ENCODE data around the gene TRIM41. TPM values are rescaled to one million over a fixed set of nuclear protein-coding genes. Genes with fewer than 3 reads are reported as not detected.
A peak's percentile ranks its signal among the peaks of the same experiment; 100 is the strongest.
"Not testable (repeated sequence)": the region's sequence is repeated elsewhere in the genome, so short reads cannot be mapped to it uniquely, and the experiment has no call there.

Gene TRIM41
- 10 to 100 TPM; 14.1 to 16.0 (median 15.1) TPM for total RNA-seq

DNA sequence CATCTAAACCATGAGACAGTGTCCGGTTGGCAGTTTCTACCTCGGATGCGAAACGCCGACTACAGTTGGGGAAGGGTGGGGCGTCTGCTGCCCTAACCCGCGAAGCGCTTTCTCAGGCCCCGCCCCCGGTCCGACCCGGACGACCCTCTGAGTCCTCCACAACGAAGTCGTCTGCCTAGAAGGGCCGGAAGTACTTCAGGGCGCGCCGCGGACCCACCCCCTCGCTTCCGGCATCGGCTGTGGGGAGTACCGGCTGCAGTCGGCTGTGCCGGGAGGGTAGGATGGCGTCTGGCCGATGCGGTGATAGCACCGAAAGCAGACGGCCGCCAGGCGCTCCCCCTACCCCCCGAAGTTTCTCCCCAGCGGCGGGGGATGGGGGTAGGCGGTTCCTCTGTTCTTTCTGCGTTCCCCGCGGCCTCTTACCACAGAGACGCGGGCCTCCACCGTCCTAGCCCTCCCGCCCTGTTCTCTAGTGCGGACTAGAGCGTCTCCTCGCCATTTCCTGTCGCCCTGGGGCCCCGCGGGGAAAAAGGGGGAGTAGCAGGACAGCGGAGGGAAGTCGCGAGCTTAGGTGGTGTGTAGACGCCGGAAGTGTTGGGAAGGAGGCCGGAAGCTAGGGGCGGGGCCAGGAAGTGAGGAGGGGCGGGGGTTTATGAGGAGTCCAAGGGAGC lies at the start of gene TRIM41:
TSS of gene TRIM41 (plus strand) at position 224 of the 671 bp plus-strand sequence. CDS start 719 bp downstream, outside the sequence.
- peak; percentile 97 for DNase-seq (ENCODE audit: low spot score in 2 of 2)
- H3K4me3 ChIP-seq = peak within 1 kb of the TSS; percentile 66 to 85 (median 74)
- no peaks in the 10 kb centered on the region for H3K9me3 ChIP-seq
- no peaks in the 10 kb centered on the region for H3K36me3 ChIP-seq
- TF ChIP-seq POLR2AphosphoS5 (IDR thresholded peaks at IDR 0.05) (peak; percentile 96 to 97 (median 97)), CTCF (IDR thresholded peaks at IDR 0.05) (peak in 1 of 3 donors; percentile 14), POLR2A (IDR thresholded peaks at IDR 0.05) (peak; percentile 95)
- H3K4me1 ChIP-seq = no peaks in the 10 kb centered on the region
- intact Hi-C loops (cut with DNase I; ENCODE audit: low total_unique reads) = loop anchor here (2.0 kb wide), 1 partner anchor 20 kb away; the partner anchor contains the start of gene RACK1
- peak within 1 kb of the TSS; percentile 93 to 94 for H3K27ac ChIP-seq
- no peaks in the 10 kb centered on the region for H3K27me3 ChIP-seq

DNA sequence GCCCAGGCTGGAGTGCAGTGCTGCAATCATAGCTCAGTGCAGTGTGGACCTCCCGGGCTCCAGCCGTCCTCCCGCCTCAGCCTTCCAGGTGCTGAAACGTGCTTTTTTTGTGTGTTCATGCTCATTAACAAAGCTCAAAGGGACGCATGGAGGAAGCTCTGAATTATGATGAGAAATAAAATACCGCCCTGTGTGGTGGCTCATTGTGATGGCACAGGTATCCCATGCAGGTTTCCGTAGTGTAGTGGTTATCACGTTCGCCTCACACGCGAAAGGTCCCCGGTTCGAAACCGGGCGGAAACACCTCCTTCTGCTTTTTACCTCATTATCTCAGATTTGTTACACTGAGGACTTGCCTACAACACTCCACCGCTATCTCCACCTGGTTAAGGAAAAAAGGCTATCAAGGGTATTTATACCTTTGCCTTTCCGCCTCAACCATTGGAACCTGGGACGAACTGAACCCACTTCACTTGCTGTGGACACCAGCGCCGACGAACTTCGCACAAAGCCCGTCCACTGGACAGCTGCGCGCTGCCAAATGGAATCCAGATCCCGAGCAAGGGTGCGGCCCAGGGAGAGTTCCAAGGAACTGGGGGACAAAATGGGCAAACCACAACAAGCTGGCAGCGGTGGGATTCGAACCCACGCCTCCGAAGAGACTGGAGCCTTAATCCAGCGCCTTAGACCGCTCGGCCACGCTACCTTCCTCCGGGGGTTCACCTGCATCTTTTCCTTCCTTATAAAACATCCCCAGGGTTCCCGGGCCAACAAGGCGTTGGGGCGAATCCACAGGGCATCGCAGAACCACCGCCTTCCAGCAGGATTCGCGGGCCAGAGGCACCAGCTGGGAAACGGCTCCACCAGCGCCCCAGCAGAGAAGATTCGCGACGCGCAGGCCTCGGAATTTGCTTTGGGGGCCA lies 49.4 kb upstream of the TRIM41 start:
- intact Hi-C loops (cut with DNase I; ENCODE audit: low total_unique reads) = no loop called here
- no peak for TF ChIP-seq POLR2AphosphoS5 (IDR thresholded peaks at IDR 0.05)
- TF ChIP-seq CTCF (IDR thresholded peaks at IDR 0.05) = no peak
- TF ChIP-seq POLR2A (IDR thresholded peaks at IDR 0.05) = no peak
- Histone ChIP-seq H3K27ac (no peak overlapping the region), H3K4me3 (peak overlapping the region in 2 of 3 donors; percentile 12 to 23), H3K9me3 (no peaks in the 10 kb centered on the region), H3K4me1 (no peaks in the 10 kb centered on the region), H3K36me3 (no peaks in the 10 kb centered on the region), H3K27me3 (peaks cover 2 to 59% of the 10 kb centered on the region in 2 donors)
- DNase-seq (ENCODE audit: low spot score in 2 of 2) = no peak

DNA sequence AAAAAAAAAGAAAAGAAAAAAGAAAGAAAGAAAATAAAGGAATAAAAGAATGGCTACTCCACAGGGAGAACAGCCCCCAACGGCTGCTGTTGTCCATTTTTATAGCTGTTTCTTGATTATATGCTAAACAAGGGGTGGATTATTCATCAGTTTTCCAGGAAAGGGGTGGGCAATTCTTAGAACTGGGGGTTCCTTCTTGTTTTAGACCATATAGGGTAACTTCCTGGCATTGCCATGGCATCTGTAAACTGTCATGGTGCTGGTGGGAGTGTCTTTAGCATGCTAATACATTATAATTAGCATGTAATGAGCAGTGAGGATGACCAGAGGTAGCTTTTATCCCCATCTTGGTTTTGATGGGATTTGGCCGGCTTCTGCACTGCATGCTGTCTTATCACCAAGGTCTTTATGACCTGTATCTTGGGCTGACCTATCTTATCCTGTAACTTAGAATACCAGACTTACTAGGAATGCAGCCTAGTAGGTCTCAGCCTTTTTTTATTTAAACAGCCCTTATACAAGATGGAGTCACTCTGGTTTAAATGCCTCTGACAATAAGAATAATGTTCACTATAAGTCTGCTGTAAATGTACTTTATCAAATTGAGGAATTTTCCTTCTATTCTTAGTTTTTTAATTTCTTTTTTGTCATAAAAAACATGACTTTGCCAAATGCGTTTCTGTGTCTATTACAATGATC lies 46.7 kb upstream of the TRIM41 start:
- Histone ChIP-seq H3K9me3 (no peaks in the 10 kb centered on the region), H3K36me3 (no peaks in the 10 kb centered on the region), H3K4me1 (no peaks in the 10 kb centered on the region), H3K27me3 (peaks cover 0 to 37% of the 10 kb centered on the region in 2 donors), H3K27ac (no peak overlapping the region), H3K4me3 (no peak overlapping the region)
- intact Hi-C loops (cut with DNase I; ENCODE audit: low total_unique reads) = no loop called here
- TF ChIP-seq POLR2A (IDR thresholded peaks at IDR 0.05) (no peak), CTCF (IDR thresholded peaks at IDR 0.05) (no peak), POLR2AphosphoS5 (IDR thresholded peaks at IDR 0.05) (no peak)
- no peak for DNase-seq (ENCODE audit: low spot score in 2 of 2)

DNA sequence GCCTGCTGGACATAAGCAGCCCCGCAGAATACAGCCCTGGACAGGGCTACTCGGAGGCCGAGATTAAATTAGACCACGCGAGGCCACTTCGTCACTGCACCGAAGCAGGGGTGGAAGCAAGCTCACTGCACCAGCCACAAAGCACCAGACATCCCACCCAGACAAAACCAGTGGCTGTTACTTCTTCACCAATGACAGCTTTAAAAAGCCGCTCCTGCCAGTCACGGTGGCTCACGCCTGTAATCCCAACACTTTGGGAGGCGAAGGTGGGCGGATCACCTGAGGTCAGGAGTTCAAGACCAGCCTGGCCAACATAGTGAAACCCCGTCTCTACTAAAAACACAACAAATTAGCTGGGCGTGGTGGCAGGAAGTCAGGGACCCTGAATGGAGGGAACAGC lies 45.5 kb upstream of the TRIM41 start:
- H3K27ac ChIP-seq; intact Hi-C loops (cut with DNase I; ENCODE audit: low total_unique reads); H3K4me3 ChIP-seq; H3K36me3 ChIP-seq; H3K9me3 ChIP-seq; H3K4me1 ChIP-seq; DNase-seq (ENCODE audit: low spot score in 2 of 2): not testable (repeated sequence)
- peaks cover 0 to 27% of the 10 kb centered on the region in 2 donors for H3K27me3 ChIP-seq

Measured in breast epithelium (tissue), 4 donors.